ENCODE measurements around the gene FAM110C. TPM values are rescaled to one million over a fixed set of nuclear protein-coding genes. Genes with fewer than 3 reads are reported as not detected.

FAM110C gene, protein sequence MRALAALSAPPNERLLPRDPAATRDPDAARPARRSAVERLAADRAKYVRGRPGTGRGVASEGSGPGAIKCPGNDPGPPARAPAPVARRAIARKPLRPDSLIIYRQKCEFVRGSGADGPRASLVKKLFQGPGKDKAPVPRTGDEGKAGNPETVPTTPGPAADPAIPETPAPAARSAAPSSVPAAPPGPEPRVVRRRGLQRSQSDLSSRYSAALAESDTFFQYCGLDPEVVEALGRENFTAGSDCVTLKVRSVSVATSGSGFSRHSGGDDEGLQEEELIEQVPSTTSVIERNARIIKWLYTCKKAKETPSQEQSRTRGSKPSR
- total RNA-seq: 10 to 100 TPM; 16.6 to 20.4 TPM

DNA sequence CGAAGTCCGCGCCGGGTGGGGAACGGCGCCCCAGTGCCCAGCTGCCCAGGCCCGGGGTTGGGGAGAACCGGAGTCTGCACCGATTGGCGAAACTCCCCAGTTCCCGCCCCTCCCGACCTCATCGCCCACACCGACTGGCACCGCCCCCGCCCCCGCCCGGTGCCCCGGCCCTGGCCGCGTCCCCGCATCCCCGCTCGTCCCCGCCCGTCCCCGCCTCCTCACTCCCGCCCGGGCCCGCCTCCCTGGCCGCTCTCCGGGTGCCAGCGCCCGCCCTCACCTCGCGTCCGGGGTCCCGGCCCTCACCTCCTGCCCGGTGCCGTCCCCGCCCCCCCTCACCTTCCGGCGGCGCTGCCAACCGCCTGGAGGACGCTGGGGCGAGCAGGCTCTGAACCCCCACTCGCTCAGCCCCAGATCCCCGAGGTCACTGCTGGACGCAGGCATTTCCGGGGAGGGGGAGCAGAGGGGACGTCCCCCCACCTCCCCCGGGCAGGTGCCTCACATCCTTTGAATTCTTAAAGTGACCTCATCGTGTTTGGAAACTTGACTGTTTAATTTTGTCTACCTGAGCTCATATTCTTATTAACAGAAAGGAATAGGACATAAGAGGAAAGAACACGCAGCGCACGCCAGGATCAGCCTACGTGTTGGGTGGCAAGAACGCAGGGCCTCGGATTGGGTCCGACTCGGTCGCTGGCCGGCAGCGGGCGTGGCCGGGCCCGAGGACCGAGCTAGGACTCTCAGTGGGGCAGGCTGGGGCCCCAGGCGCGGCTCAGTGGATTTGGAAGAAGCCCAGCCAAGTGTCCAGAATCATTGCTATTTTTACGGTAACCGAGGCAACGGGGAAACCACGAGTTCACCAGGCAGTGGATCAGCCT lies at the start of gene FAM110C:
FAM110C (minus strand) TSS at position 35 of the 875 bp plus-strand sequence. CDS start 120 bp downstream, outside the sequence.
- Histone ChIP-seq H3K27ac (peak within 1 kb of the TSS; percentile 95 to 98 (median 96)), H3K27me3 (no peaks in the 10 kb centered on the region), H3K36me3 (replicated peaks in 1 of 2; ENCODE audit: insufficient read depth in 1 of 2, low read depth in 2 of 2) (no peaks in the 10 kb centered on the region), H3K9me3 (no peaks in the 10 kb centered on the region), H3K4me3 (peak within 1 kb of the TSS; percentile 35 to 79), H3K4me1 (peaks cover 40% of the 10 kb centered on the region)
- DNase-seq: peak; percentile 90 to 93 (median 92)
- TF ChIP-seq, protein P1, sequence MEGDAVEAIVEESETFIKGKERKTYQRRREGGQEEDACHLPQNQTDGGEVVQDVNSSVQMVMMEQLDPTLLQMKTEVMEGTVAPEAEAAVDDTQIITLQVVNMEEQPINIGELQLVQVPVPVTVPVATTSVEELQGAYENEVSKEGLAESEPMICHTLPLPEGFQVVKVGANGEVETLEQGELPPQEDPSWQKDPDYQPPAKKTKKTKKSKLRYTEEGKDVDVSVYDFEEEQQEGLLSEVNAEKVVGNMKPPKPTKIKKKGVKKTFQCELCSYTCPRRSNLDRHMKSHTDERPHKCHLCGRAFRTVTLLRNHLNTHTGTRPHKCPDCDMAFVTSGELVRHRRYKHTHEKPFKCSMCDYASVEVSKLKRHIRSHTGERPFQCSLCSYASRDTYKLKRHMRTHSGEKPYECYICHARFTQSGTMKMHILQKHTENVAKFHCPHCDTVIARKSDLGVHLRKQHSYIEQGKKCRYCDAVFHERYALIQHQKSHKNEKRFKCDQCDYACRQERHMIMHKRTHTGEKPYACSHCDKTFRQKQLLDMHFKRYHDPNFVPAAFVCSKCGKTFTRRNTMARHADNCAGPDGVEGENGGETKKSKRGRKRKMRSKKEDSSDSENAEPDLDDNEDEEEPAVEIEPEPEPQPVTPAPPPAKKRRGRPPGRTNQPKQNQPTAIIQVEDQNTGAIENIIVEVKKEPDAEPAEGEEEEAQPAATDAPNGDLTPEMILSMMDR (IDR thresholded peaks at IDR 0.05): no peak
- peak; percentile 65 to 82 (median 78) for TF ChIP-seq POLR2A (IDR thresholded peaks at IDR 0.05)
- intact Hi-C loops (cut with DNase I): no loop called here
- peak; percentile 81 for ATAC-seq
- 2 to 3% methylated on average over 29 to 53 of the region's 75 CpGs for WGBS, 2 donors

DNA sequence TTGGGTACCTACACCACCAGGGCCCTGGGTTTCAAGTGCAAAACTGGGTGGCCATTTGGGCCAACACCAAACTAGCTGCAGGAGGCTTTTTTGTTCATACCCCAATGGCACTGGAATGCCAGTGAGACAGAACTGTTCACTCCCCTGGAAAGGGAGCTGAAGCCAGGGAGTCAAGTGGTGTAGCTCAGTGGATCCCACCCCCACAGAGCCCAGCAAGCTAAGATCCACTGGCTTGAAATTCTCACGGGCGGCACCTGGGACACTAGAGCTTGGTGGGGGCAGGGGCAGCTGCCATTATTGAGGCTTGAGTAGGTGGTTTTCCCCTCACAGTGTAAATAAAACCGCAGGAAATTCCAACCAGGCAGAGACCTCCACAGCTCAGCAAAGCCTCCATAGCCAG lies 46.0 kb upstream of the FAM110C start:
- Histone ChIP-seq H3K9me3 (no peaks in the 10 kb centered on the region), H3K27ac (no peak overlapping the region), H3K27me3 (no peaks in the 10 kb centered on the region), H3K4me1 (no peaks in the 10 kb centered on the region), H3K36me3 (replicated peaks in 1 of 2; ENCODE audit: insufficient read depth in 1 of 2, low read depth in 2 of 2) (no peaks in the 10 kb centered on the region), H3K4me3 (no peak overlapping the region)
- ATAC-seq: no peak
- TF ChIP-seq, protein P1 (IDR thresholded peaks at IDR 0.05): no peak
- no peak for TF ChIP-seq POLR2A (IDR thresholded peaks at IDR 0.05)
- no peak for DNase-seq
- 56 to 78% methylated on average over 3 of the region's 3 CpGs for WGBS, 2 donors
- intact Hi-C loops (cut with DNase I): no loop called here

DNA sequence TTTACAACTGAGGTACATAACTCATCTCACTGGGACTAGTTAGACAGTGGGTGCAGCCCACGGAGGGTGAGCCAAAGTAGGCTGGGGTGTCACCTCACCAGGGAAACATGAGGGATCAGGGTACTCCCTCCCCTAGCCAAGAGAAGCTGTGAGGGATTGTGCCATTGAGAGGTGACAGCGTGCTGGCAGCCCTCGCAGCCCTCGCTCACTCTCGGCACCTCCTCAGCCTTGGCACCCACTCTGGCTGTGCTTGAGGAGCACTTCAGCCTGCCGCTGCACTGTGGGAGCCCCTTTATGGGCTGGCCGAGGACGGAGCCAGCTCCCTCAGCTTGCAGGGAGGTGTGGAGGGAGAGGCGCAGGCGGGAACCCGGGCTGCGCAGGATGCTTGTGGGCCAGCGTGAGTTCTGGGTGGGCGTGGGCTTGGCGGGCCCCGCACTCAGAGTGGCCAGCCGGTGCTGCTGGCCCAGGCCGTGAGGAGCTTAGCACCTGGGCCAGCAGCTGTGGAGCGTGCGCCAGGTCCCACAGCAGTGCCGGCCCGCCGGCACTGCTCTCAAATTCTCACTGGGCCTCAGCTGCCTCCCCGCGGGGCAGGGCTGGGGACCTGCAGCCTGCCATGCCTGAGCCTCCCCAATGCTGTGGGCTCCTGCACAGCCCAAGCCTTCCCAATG lies 44.5 kb upstream of the FAM110C start:
- no peaks in the 10 kb centered on the region for H3K36me3 ChIP-seq (replicated peaks in 1 of 2; ENCODE audit: insufficient read depth in 1 of 2, low read depth in 2 of 2)
- H3K4me1 ChIP-seq: no peaks in the 10 kb centered on the region
- DNase-seq: no peak
- TF ChIP-seq POLR2A (IDR thresholded peaks at IDR 0.05): no peak
- TF ChIP-seq, protein P1 (IDR thresholded peaks at IDR 0.05): no peak
- H3K27me3 ChIP-seq: no peaks in the 10 kb centered on the region
- H3K9me3 ChIP-seq: no peaks in the 10 kb centered on the region
- no peak for ATAC-seq
- no peak overlapping the region for H3K4me3 ChIP-seq
- H3K27ac ChIP-seq: no peak overlapping the region
- WGBS, 2 donors: 80 to 96% methylated on average over 3 to 19 of the region's 25 CpGs
- intact Hi-C loops (cut with DNase I): no loop called here

DNA sequence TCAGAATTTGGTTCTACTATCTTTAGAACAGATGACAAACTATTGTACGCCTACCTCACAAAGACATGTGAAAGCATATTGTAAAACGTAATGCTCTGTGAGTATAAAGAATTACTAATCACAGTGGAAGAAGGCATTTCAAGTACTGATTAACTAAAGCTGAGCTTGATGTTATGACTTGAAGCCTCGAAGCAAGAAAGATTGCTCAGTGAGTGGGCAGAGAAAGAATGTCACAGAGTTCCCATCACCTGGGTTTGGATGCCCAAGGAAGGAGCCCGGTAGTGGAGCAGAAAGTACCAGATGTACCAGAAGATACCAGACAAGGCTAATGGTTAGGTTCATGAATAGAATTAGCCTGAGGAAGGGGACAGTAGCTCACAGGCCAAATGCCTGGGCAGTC lies 39.5 kb upstream of the FAM110C start:
- DNase-seq: no peak
- H3K9me3 ChIP-seq: no peaks in the 10 kb centered on the region
- no peak overlapping the region for H3K4me3 ChIP-seq
- no peaks in the 10 kb centered on the region for H3K27me3 ChIP-seq
- WGBS, 2 donors: 84% methylated on average over 4 of the region's 4 CpGs
- no peaks in the 10 kb centered on the region for H3K36me3 ChIP-seq (replicated peaks in 1 of 2; ENCODE audit: insufficient read depth in 1 of 2, low read depth in 2 of 2)
- H3K4me1 ChIP-seq: no peaks in the 10 kb centered on the region
- ATAC-seq: no peak
- intact Hi-C loops (cut with DNase I): no loop called here
- TF ChIP-seq, protein P1 (IDR thresholded peaks at IDR 0.05): no peak
- TF ChIP-seq POLR2A (IDR thresholded peaks at IDR 0.05): no peak
- H3K27ac ChIP-seq: no peak overlapping the region

Data from body of pancreas (tissue), 4 donors.